ENCODE data around the gene CEP43.

DNA sequence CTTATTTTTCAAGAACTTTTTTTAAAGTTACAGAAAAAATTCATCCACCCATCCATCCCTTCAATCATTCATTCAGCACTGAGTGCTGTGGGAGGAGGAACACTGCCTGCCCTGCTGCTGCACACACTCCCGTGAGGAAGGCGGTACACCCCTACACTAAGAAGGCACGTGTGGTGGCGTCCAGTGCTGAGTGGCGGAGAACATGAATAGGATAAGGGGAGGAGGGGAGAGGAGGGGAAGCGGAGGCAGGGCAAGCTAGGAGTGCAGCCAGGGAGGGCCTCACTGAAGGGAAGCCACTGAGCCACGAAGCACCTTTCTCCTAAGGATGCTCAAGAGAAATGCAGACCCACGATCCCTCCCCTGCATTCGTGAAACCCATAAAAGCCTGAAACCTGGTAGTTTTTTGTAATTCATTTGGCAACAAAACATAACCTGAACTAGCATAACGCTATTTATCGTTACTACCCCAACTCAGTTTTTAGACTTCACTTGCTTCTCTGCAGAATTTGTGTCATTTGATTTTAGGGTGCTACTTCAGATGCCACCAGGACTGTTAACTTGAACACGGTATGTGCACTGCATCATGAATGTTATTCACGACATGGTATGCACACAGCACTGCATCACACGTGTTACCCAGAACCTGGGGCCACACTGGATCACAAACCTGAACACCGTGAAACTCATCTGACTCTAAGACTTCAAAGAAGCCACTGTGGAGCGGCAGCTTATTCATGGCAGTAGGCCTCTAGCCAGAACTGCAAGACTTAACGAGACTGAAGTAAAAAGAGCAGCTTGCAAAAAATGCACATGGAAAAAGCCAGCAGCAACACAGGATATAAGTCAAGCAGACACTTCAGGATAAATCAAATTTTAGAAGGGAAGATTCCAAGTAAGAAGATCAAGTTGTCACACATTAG is 46.4 kb upstream of the CEP43 start:
- TF ChIP-seq, protein P1, sequence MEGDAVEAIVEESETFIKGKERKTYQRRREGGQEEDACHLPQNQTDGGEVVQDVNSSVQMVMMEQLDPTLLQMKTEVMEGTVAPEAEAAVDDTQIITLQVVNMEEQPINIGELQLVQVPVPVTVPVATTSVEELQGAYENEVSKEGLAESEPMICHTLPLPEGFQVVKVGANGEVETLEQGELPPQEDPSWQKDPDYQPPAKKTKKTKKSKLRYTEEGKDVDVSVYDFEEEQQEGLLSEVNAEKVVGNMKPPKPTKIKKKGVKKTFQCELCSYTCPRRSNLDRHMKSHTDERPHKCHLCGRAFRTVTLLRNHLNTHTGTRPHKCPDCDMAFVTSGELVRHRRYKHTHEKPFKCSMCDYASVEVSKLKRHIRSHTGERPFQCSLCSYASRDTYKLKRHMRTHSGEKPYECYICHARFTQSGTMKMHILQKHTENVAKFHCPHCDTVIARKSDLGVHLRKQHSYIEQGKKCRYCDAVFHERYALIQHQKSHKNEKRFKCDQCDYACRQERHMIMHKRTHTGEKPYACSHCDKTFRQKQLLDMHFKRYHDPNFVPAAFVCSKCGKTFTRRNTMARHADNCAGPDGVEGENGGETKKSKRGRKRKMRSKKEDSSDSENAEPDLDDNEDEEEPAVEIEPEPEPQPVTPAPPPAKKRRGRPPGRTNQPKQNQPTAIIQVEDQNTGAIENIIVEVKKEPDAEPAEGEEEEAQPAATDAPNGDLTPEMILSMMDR (IDR thresholded peaks at IDR 0.05; ENCODE audit: borderline replicate concordance, extremely low read depth, low read length, poor library complexity, severe bottlenecking), result no peak
- no peak for TF ChIP-seq EZH2 (IDR thresholded peaks at IDR 0.05; ENCODE audit: borderline replicate concordance, low read depth, low read length, severe bottlenecking)

Data from DND-41 (cell line).